ENCODE data around the gene TNFAIP8.
A peak's percentile ranks its signal among the peaks of the same experiment; 100 is the strongest.
"Not testable (repeated sequence)": the region's sequence is repeated elsewhere in the genome, so short reads cannot be mapped to it uniquely, and the experiment has no call there.

Gene TNFAIP8

GRCh38 chr5:119398727-119399466, 43.1 kb downstream of the TNFAIP8 start:
- FAIRE-seq, result no peak

- FAIRE-seq, result no peak
Measured at GRCh38 chr5:119400245-119400644, 44.4 kb downstream of the TNFAIP8 start.

GRCh38 chr5:119402081-119402480, 46.3 kb downstream of the TNFAIP8 start:
- no peak for FAIRE-seq

GRCh38 chr5:119402555-119402954, 46.7 kb downstream of the TNFAIP8 start:
- no peak for FAIRE-seq

GRCh38 chr5:119404033-119404432, 48.2 kb downstream of the TNFAIP8 start:
- FAIRE-seq, result no peak

- FAIRE-seq, result no peak
Measured at GRCh38 chr5:119405419-119405818, 49.6 kb downstream of the TNFAIP8 start.

- no peak for FAIRE-seq
Measured at GRCh38 chr5:119406551-119407110, 50.8 kb downstream of the TNFAIP8 start.

GRCh38 chr5:119409235-119409815, 53.5 kb downstream of the TNFAIP8 start:
- FAIRE-seq, result no peak

GRCh38 chr5:119410448-119411159, 54.8 kb downstream of the TNFAIP8 start:
- FAIRE-seq, result no peak

- FAIRE-seq, result peak; percentile 66
Measured at GRCh38 chr5:119411361-119412278, 55.8 kb downstream of the TNFAIP8 start.

- FAIRE-seq, result no peak
Measured at GRCh38 chr5:119412279-119413227, 56.7 kb downstream of the TNFAIP8 start.

- not testable (repeated sequence) for FAIRE-seq
Measured at GRCh38 chr5:119414124-119414734, 58.4 kb downstream of the TNFAIP8 start.

GRCh38 chr5:119417891-119418605, 62.2 kb downstream of the TNFAIP8 start:
- FAIRE-seq, result no peak

- FAIRE-seq, result no peak
Measured at GRCh38 chr5:119418606-119419100, 62.8 kb downstream of the TNFAIP8 start.

GRCh38 chr5:119420169-119420568, 64.3 kb downstream of the TNFAIP8 start:
- no peak for FAIRE-seq

- no peak for FAIRE-seq
Measured at GRCh38 chr5:119426057-119426456, 70.2 kb downstream of the TNFAIP8 start.

- FAIRE-seq, result no peak
Measured at GRCh38 chr5:119427060-119427459, 71.2 kb downstream of the TNFAIP8 start.

- not testable (repeated sequence) for FAIRE-seq
Measured at GRCh38 chr5:119427596-119427995, 71.8 kb downstream of the TNFAIP8 start.

- not testable (repeated sequence) for FAIRE-seq
Measured at GRCh38 chr5:119428166-119428565, 72.3 kb downstream of the TNFAIP8 start.

GRCh38 chr5:119428574-119428973, 72.8 kb downstream of the TNFAIP8 start:
- FAIRE-seq, result not testable (repeated sequence)
